ENCODE results near the gene EXOC6B.

Gene EXOC6B

GRCh38 chr2:72825257-72826155, at the start of gene EXOC6B:
TSS of gene EXOC6B (minus strand) at chr2:72826033.
- DNase-seq: peak; percentile 98

- DNase-seq: no peak
These were observed 46.0 kb upstream of the EXOC6B start for GRCh38 chr2:72871880-72872279.

GRCh38 chr2:72871060-72871459, 45.2 kb upstream of the EXOC6B start:
- no peak for DNase-seq

GRCh38 chr2:72864500-72864899, 38.7 kb upstream of the EXOC6B start:
- DNase-seq: no peak

- DNase-seq: no peak
These were observed 37.2 kb upstream of the EXOC6B start for GRCh38 chr2:72863046-72863445.

GRCh38 chr2:72862239-72862988, 36.6 kb upstream of the EXOC6B start:
- peak; percentile 97 for DNase-seq

GRCh38 chr2:72859831-72860262, 34.0 kb upstream of the EXOC6B start:
- peak; percentile 91 for DNase-seq

GRCh38 chr2:72851333-72851732, 25.5 kb upstream of the EXOC6B start:
- DNase-seq: peak; percentile 68

- no peak for DNase-seq
These were observed 23.3 kb upstream of the EXOC6B start for GRCh38 chr2:72849138-72849462.

GRCh38 chr2:72848436-72849137, 22.8 kb upstream of the EXOC6B start:
- DNase-seq: no peak

GRCh38 chr2:72847534-72848315, 21.9 kb upstream of the EXOC6B start:
- no peak for DNase-seq

GRCh38 chr2:72846171-72847095, 20.6 kb upstream of the EXOC6B start:
- DNase-seq: no peak

GRCh38 chr2:72843301-72843700, 17.5 kb upstream of the EXOC6B start:
- no peak for DNase-seq

- peak; percentile 72 for DNase-seq
These were observed 15.8 kb upstream of the EXOC6B start for GRCh38 chr2:72841462-72842125.

- DNase-seq: no peak
These were observed 14.2 kb upstream of the EXOC6B start for GRCh38 chr2:72840066-72840465.

- no peak for DNase-seq
These were observed 11.3 kb upstream of the EXOC6B start for GRCh38 chr2:72837171-72837570.

GRCh38 chr2:72835403-72835802, 9.6 kb upstream of the EXOC6B start:
- DNase-seq: no peak

- no peak for DNase-seq
These were observed 8.8 kb upstream of the EXOC6B start for GRCh38 chr2:72834596-72834995.

GRCh38 chr2:72833084-72833714, 7.4 kb upstream of the EXOC6B start:
- DNase-seq: no peak

- DNase-seq: no peak
These were observed 4.4 kb upstream of the EXOC6B start for GRCh38 chr2:72830273-72830672.
